Mesendoderm (in vitro differentiated cells): Measurements from ENCODE around the gene TIAM1.

Experiments
- DNase-seq: peaks from one replicate; pipeline ENCODE4 v3.0.0; 2013
- H2AK5ac ChIP-seq: 2 replicates; pipeline ENCODE4 v1.6.1; 2013; ENCODE audit warnings: low read length, inconsistent platforms
- H2BK120ac ChIP-seq: 2 replicates; pipeline ENCODE4 v1.6.1; 2013; ENCODE audit warnings: low read depth, mild to moderate bottlenecking, low read length, moderate library complexity, mixed read lengths
- H2BK15ac ChIP-seq: replicated peaks from 2 replicates; pipeline ENCODE4 v1.6.1; 2013; ENCODE audit warnings: low read depth, mild to moderate bottlenecking, moderate library complexity
- H2BK5ac ChIP-seq: 2 replicates; pipeline ENCODE4 v1.6.1; 2013; ENCODE audit warnings: low read length, inconsistent platforms
- H3K18ac ChIP-seq: 2 replicates; pipeline ENCODE4 v1.6.1; 2013; ENCODE audit warnings: mild to moderate bottlenecking, low read length, mixed read lengths
- H3K23ac ChIP-seq: one replicate; pipeline ENCODE4 v1.6.1; 2013; ENCODE audit warnings: low read length
- H3K27ac ChIP-seq: 2 replicates; pipeline ENCODE4 v1.5.1; 2013; ENCODE audit warnings: low read depth, mild to moderate bottlenecking, inconsistent platforms, low read length, moderate library complexity
- H3K27me3 ChIP-seq: 2 replicates; pipeline ENCODE4 v1.6.1; 2013; ENCODE audit warnings: low read length, control low read depth, mild to moderate bottlenecking, inconsistent platforms; ENCODE audit not compliant: insufficient read depth, poor library complexity
- H3K36me3 ChIP-seq: 2 replicates; pipeline ENCODE4 v1.6.1; 2013; ENCODE audit warnings: low read length, inconsistent platforms; ENCODE audit not compliant: control insufficient read depth, insufficient read depth
- H3K4ac ChIP-seq: one replicate; pipeline ENCODE4 v1.6.1; 2013; ENCODE audit warnings: low read depth, mild to moderate bottlenecking, low read length, moderate library complexity
- H3K4me1 ChIP-seq: 2 replicates; pipeline ENCODE4 v1.6.1; 2013; ENCODE audit warnings: low read depth, low read length, inconsistent platforms; ENCODE audit not compliant: control insufficient read depth
- H3K4me2 ChIP-seq: 2 replicates; pipeline ENCODE4 v1.6.1; 2013; ENCODE audit warnings: low read length
- H3K4me3 ChIP-seq: 2 replicates; pipeline ENCODE4 v1.5.1; 2013; ENCODE audit warnings: mild to moderate bottlenecking, low read length
- H3K56ac ChIP-seq: one replicate; pipeline ENCODE4 v1.6.1; 2013; ENCODE audit warnings: low read length
- H3K79me1 ChIP-seq: 2 replicates; pipeline ENCODE4 v1.6.1; 2013; ENCODE audit warnings: low read length, inconsistent platforms
- H3K79me2 ChIP-seq: 2 replicates; pipeline ENCODE4 v1.6.1; 2013; ENCODE audit warnings: mild to moderate bottlenecking, low read length; ENCODE audit not compliant: control insufficient read depth, insufficient read depth
- H3K9ac ChIP-seq: 2 replicates; pipeline ENCODE4 v1.6.1; 2013; ENCODE audit warnings: low read length, inconsistent platforms
- H4K5ac ChIP-seq: one replicate; pipeline ENCODE4 v1.6.1; 2013; ENCODE audit warnings: low read length
- H4K8ac ChIP-seq: one replicate; pipeline ENCODE4 v1.6.1; 2013; ENCODE audit warnings: low read depth, mild to moderate bottlenecking, control low read depth, low read length, moderate library complexity
- WGBS: extraction: QIAGEN DNeasy Blood & Tissue Kit; methylation state at CpG from one replicate; pipeline ENCODE4 v1.1.7; 2013; ENCODE audit warnings: low lambda C conversion rate, missing lambda C conversion rate; ENCODE audit not compliant: insufficient coverage; ENCODE audit errors: extremely low coverage; 5-methylcytosine and 5-hydroxymethylcytosine counted together

Gene TIAM1

GRCh38 chr21:31182231-31183140 is 161.6 kb downstream of the TIAM1 start:
- Histone ChIP-seq H4K8ac (no peak overlapping the region), H2BK5ac (no peak overlapping the region), H3K4me1 (peaks cover 5% of the 10 kb centered on the region), H3K79me2 (no peaks in the 10 kb centered on the region), H3K9ac (no peak overlapping the region), H4K5ac (no peak overlapping the region), H3K36me3 (no peaks in the 10 kb centered on the region), H3K79me1 (no peaks in the 10 kb centered on the region), H2AK5ac (no peak overlapping the region), H3K27ac (no peak overlapping the region), H2BK15ac (no peak overlapping the region), H3K4me2 (no peak overlapping the region), H3K4me3 (no peak overlapping the region), H3K56ac (no peak overlapping the region), H3K23ac (no peak overlapping the region), H3K18ac (no peak overlapping the region), H3K27me3 (no peaks in the 10 kb centered on the region), H3K4ac (no peak overlapping the region), H2BK120ac (no peak overlapping the region)
- no CpG with 5 or more reads among the region's 24 CpGs for WGBS
- no peak for DNase-seq

- Histone ChIP-seq H2AK5ac (no peak overlapping the region), H2BK15ac (no peak overlapping the region), H3K18ac (no peak overlapping the region), H3K4me1 (no peaks in the 10 kb centered on the region), H3K79me2 (no peaks in the 10 kb centered on the region), H2BK5ac (no peak overlapping the region), H3K23ac (no peak overlapping the region), H4K8ac (no peak overlapping the region), H3K4me2 (no peak overlapping the region), H3K4me3 (no peak overlapping the region), H3K4ac (no peak overlapping the region), H3K27ac (no peak overlapping the region), H3K9ac (no peak overlapping the region), H3K27me3 (no peaks in the 10 kb centered on the region), H2BK120ac (no peak overlapping the region), H3K56ac (no peak overlapping the region), H4K5ac (no peak overlapping the region), H3K79me1 (no peaks in the 10 kb centered on the region), H3K36me3 (no peaks in the 10 kb centered on the region)
- no peak for DNase-seq
- no CpG with 5 or more reads among the region's 12 CpGs for WGBS
Observed at GRCh38 chr21:31181082-31181750, 162.8 kb downstream of the TIAM1 start.

- peak; percentile 47 for DNase-seq
- no peak overlapping the region for H3K9ac ChIP-seq
- H3K4me2 ChIP-seq, result no peak overlapping the region
- no peak overlapping the region for H3K56ac ChIP-seq
- H3K79me1 ChIP-seq, result no peaks in the 10 kb centered on the region
- no peaks in the 10 kb centered on the region for H3K4me1 ChIP-seq
- no peaks in the 10 kb centered on the region for H3K27me3 ChIP-seq
- H2BK15ac ChIP-seq, result no peak overlapping the region
- WGBS, result no CpG with 5 or more reads among the region's 5 CpGs
- H2AK5ac ChIP-seq, result no peak overlapping the region
- no peak overlapping the region for H3K4me3 ChIP-seq
- no peak overlapping the region for H3K27ac ChIP-seq
- no peaks in the 10 kb centered on the region for H3K79me2 ChIP-seq
- no peak overlapping the region for H3K4ac ChIP-seq
- H2BK5ac ChIP-seq, result no peak overlapping the region
- H4K8ac ChIP-seq, result no peak overlapping the region
- no peak overlapping the region for H4K5ac ChIP-seq
- H3K23ac ChIP-seq, result no peak overlapping the region
- H3K18ac ChIP-seq, result no peak overlapping the region
- H3K36me3 ChIP-seq, result no peaks in the 10 kb centered on the region
- no peak overlapping the region for H2BK120ac ChIP-seq
Observed at GRCh38 chr21:31180256-31181081, 163.6 kb downstream of the TIAM1 start.

- no peak for DNase-seq
- Histone ChIP-seq H4K8ac (no peak overlapping the region), H3K4me1 (peaks cover 3% of the 10 kb centered on the region), H2BK120ac (no peak overlapping the region), H2BK15ac (no peak overlapping the region), H3K9ac (no peak overlapping the region), H3K27ac (no peak overlapping the region), H3K18ac (no peak overlapping the region), H3K4me2 (no peak overlapping the region), H2BK5ac (no peak overlapping the region), H3K56ac (no peak overlapping the region), H3K79me2 (no peaks in the 10 kb centered on the region), H2AK5ac (no peak overlapping the region), H3K4ac (no peak overlapping the region), H3K4me3 (no peak overlapping the region), H3K23ac (no peak overlapping the region), H3K36me3 (no peaks in the 10 kb centered on the region), H3K79me1 (no peaks in the 10 kb centered on the region), H4K5ac (no peak overlapping the region), H3K27me3 (no peaks in the 10 kb centered on the region)
- WGBS, result no CpG with 5 or more reads among the region's 4 CpGs
Observed at GRCh38 chr21:31176725-31177124, 167.3 kb downstream of the TIAM1 start.

GRCh38 chr21:31176080-31176551 is 167.9 kb downstream of the TIAM1 start:
- Histone ChIP-seq H3K9ac (no peak overlapping the region), H3K56ac (no peak overlapping the region), H3K27me3 (no peaks in the 10 kb centered on the region), H2BK15ac (no peak overlapping the region), H4K8ac (no peak overlapping the region), H2BK5ac (no peak overlapping the region), H3K27ac (no peak overlapping the region), H3K79me2 (no peaks in the 10 kb centered on the region), H2AK5ac (no peak overlapping the region), H3K4me2 (no peak overlapping the region), H3K36me3 (no peaks in the 10 kb centered on the region), H3K4ac (no peak overlapping the region), H2BK120ac (no peak overlapping the region), H4K5ac (no peak overlapping the region), H3K18ac (no peak overlapping the region), H3K79me1 (no peaks in the 10 kb centered on the region), H3K4me3 (no peak overlapping the region), H3K23ac (no peak overlapping the region), H3K4me1 (peaks cover 4% of the 10 kb centered on the region)
- no CpG with 5 or more reads among the region's 2 CpGs for WGBS
- no peak for DNase-seq
